Measurements from ENCODE around the gene LRP1-AS.

DNA sequence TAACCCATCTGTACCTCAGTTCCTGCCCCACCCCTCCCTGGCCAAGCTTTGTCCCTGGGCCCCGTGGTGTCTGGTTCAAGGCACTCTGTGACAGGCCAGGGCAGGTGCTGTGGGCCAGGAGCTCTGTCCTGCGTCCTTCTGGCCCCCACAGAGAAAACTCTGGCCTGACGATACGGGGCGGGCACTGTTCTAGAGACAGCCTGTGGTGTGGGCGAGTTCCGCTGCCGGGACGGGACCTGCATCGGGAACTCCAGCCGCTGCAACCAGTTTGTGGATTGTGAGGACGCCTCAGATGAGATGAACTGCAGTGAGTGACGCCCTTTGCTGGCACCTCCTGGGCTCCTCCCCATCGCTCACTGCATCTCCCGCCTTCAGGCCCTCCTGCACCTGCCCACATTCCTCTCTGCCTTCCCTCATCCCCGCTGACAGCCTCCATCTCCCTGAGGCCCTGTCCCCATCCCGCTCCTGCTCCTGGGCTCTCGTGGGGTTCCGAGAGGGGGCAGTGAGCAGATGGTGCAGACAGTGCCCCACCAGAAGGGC lies 46.4 kb upstream of the LRP1-AS start:
- TF ChIP-seq CTCF (IDR thresholded peaks at IDR 0.05) (no peak), POLR2AphosphoS5 (IDR thresholded peaks at IDR 0.05) (no peak)
